GM23338 (cell line): ENCODE data around the gene KAT2B. TPM values are rescaled to one million over a fixed set of nuclear protein-coding genes. Genes with fewer than 3 reads are reported as not detected.

ENCODE experiments used
- ATAC-seq: fragments of 200-7000 bp; cut with Tn5 transposase; 3 replicates; pipeline ENCODE4 v1.9.1; 2020
- DNase-seq: peaks from one replicate; pipeline ENCODE4 v3.0.0-alpha.2; 2015; ENCODE audit warnings: low spot score
- H2AFZ ChIP-seq: fragments of 200-600 bp; sonication (generic); 2 replicates; pipeline ENCODE4 v1.8.0; 2016; ENCODE audit warnings: antibody characterized with exemption, mild to moderate bottlenecking, moderate library complexity
- H3F3A ChIP-seq: fragments of 200-600 bp; sonication (generic); replicated peaks from 2 replicates; pipeline ENCODE4 v1.8.0; 2017; ENCODE audit warnings: antibody characterized with exemption, mixed run types, low read depth
- H3K27ac ChIP-seq: fragments of 200-600 bp; sonication (generic); 2 replicates; pipeline ENCODE4 v1.6.1; 2016; ENCODE audit warnings: low read depth
- H3K27me3 ChIP-seq: fragments of 200-600 bp; sonication (generic); 2 replicates; pipeline ENCODE4 v1.8.0; 2016; ENCODE audit warnings: mild to moderate bottlenecking, mixed run types, moderate library complexity; ENCODE audit not compliant: insufficient read depth
- H3K36me3 ChIP-seq: fragments of 200-600 bp; sonication (generic); 2 replicates; pipeline ENCODE4 v1.8.0; 2016; ENCODE audit warnings: mild to moderate bottlenecking; ENCODE audit not compliant: insufficient read depth
- H3K4me1 ChIP-seq: fragments of 200-600 bp; sonication (generic); 2 replicates; pipeline ENCODE4 v1.8.0; 2016; ENCODE audit warnings: mild to moderate bottlenecking, moderate library complexity; ENCODE audit not compliant: insufficient read depth
- H3K4me2 ChIP-seq: fragments of 200-600 bp; sonication (generic); 2 replicates; pipeline ENCODE4 v1.7.1; 2017; ENCODE audit warnings: mixed run types
- H3K4me3 ChIP-seq: fragments of 200-600 bp; sonication (generic); 2 replicates; pipeline ENCODE4 v1.6.1; 2016; ENCODE audit warnings: mixed run types
- H3K79me2 ChIP-seq: fragments of 200-600 bp; sonication (generic); replicated peaks from 2 replicates; pipeline ENCODE4 v1.8.0; 2017; ENCODE audit warnings: mild to moderate bottlenecking; ENCODE audit not compliant: insufficient read depth
- H3K9me2 ChIP-seq: fragments of 200-600 bp; sonication (generic); 2 replicates; pipeline ENCODE4 v1.8.0; 2017; ENCODE audit not compliant: insufficient read depth
- H4K20me1 ChIP-seq: fragments of 200-600 bp; sonication (generic); replicated peaks from 2 replicates; pipeline ENCODE4 v1.8.0; 2017; ENCODE audit warnings: mild to moderate bottlenecking; ENCODE audit not compliant: insufficient read depth
- H3K27ac Mint-ChIP-seq: 2 replicates; pipeline ENCODE4 v1.8.0; 2020; ENCODE audit warnings: inconsistent platforms, mild to moderate bottlenecking, moderate library complexity, mixed read lengths
- H3K27me3 Mint-ChIP-seq: 3 replicates; pipeline ENCODE4 v1.8.0; 2022; ENCODE audit warnings: low read depth, mild to moderate bottlenecking, moderate library complexity, mixed read lengths, inconsistent platforms; ENCODE audit not compliant: insufficient read depth, poor library complexity
- H3K36me3 Mint-ChIP-seq: 3 replicates; pipeline ENCODE4 v1.8.0; 2021; ENCODE audit warnings: low read depth, mild to moderate bottlenecking, inconsistent platforms, moderate library complexity, mixed read lengths
- H3K4me1 Mint-ChIP-seq: 3 replicates; pipeline ENCODE4 v1.8.0; 2020; ENCODE audit warnings: mild to moderate bottlenecking, inconsistent platforms, mixed read lengths
- H3K4me3 Mint-ChIP-seq: 3 replicates; pipeline ENCODE4 v1.8.0; 2021; ENCODE audit warnings: moderate library complexity, mild to moderate bottlenecking, inconsistent platforms, mixed read lengths
- H3K9me3 Mint-ChIP-seq: 3 replicates; pipeline ENCODE4 v1.8.0; 2020; ENCODE audit warnings: moderate library complexity, mild to moderate bottlenecking, inconsistent platforms, mixed read lengths
- CTCF ChIP-seq, 2 experiments: fragments of 200-600 bp in 1 of 2; sonication (generic) in 1 of 2; conservative IDR thresholded peaks; 2 replicates each; pipeline versions ENCODE4 v1.5.1 to v1.6.1; 2016 to 2017; ENCODE audit warnings: antibody characterized with exemption in 2 of 2, low read depth in 2 of 2, mild to moderate bottlenecking in 2 of 2, moderate library complexity in 1 of 2
- STAT1 ChIP-seq: IDR thresholded peaks from one replicate; pipeline ENCODE4 v1.6.1; 2016; ENCODE audit warnings: antibody characterized with exemption; ENCODE audit not compliant: unreplicated experiment
- ZNF462 ChIP-seq: fragments of 250-450 bp; sonication (Bioruptor Pico); IDR thresholded peaks from 2 replicates; pipeline ENCODE4 v1.5.0; 2020; ENCODE audit warnings: mild to moderate bottlenecking, moderate library complexity
- polyA plus RNA-seq: library from polyadenylated mRNA; unstranded; fragments of >200 nt; fragmentation: Nextera tagmentation; extraction: Ambion mirVana; gene quantifications from 2 replicates; pipeline ENCODE4 v1.2.1, GENCODE V29; 2016
- total RNA-seq: library from RNA; depleted of rRNA; stranded (reverse); fragments of >200 nt; shearing (Covaris generic); gene quantifications from 2 replicates; pipeline ENCODE4 v1.2.3, GENCODE V29; 2014

KAT2B gene
- total and polyA plus RNA-seq, 2 experiments from 2014 or later: 1.3 to 4.4 TPM

GRCh38 chr3:20182206-20182605 lies 142.0 kb downstream of the KAT2B start:
- H3K4me1 Mint-ChIP-seq: peaks cover 3% of the 10 kb centered on the region; the same call in 1 of the 3 replicates
- no peak overlapping the region for H3K4me3 ChIP-seq
- no peak for TF ChIP-seq STAT1
- H3K79me2 ChIP-seq: peaks cover 28% of the 10 kb centered on the region
- no peak overlapping the region for H3K4me2 ChIP-seq
- H3F3A ChIP-seq: no peaks in the 10 kb centered on the region
- no peak overlapping the region for H2AFZ ChIP-seq
- H3K36me3 ChIP-seq: peaks cover 39% of the 10 kb centered on the region
- peaks cover 10% of the 10 kb centered on the region; the same call in 1 of the 2 replicates for H3K4me1 ChIP-seq
- no peak for DNase-seq
- no peaks in the 10 kb centered on the region for H3K27me3 ChIP-seq
- H3K9me2 ChIP-seq: no peaks in the 10 kb centered on the region
- H3K36me3 Mint-ChIP-seq: peaks cover 52% of the 10 kb centered on the region
- H4K20me1 ChIP-seq: 0 out of 2 replicates have a peak, but pooled peaks cover 3% of the 10 kb centered on the region
- no peaks in the 10 kb centered on the region for H3K27me3 Mint-ChIP-seq
- no peak for ATAC-seq
- no peak overlapping the region for H3K27ac ChIP-seq
- H3K27ac Mint-ChIP-seq: no peak overlapping the region
- no peaks in the 10 kb centered on the region for H3K9me3 Mint-ChIP-seq
- no peak overlapping the region for H3K4me3 Mint-ChIP-seq

GRCh38 chr3:20185331-20185678 lies 145.1 kb downstream of the KAT2B start:
- peak; percentile 29 for ATAC-seq

More at GRCh38 chr3:20185331-20185678, 145.1 kb downstream of the KAT2B start:
- Histone ChIP-seq H3K27ac (peak overlapping the region; percentile 89; the same call in 1 of the 2 replicates), H3K4me1 (peaks cover 10% of the 10 kb centered on the region; the same call in 1 of the 2 replicates), H2AFZ (peak overlapping the region; percentile 96), H3K4me2 (peak overlapping the region; percentile 97), H4K20me1 (no peaks in the 10 kb centered on the region), H3K9me2 (no peaks in the 10 kb centered on the region), H3K4me3 (peak overlapping the region; percentile 99), H3K36me3 (peaks cover 29% of the 10 kb centered on the region), H3F3A (no peaks in the 10 kb centered on the region), H3K27me3 (no peaks in the 10 kb centered on the region), H3K79me2 (peaks cover 28% of the 10 kb centered on the region)
- H3K27ac Mint-ChIP-seq: no peak overlapping the region
- H3K36me3 Mint-ChIP-seq: peaks cover 28% of the 10 kb centered on the region
- TF ChIP-seq ZNF462 (CRISPR knock-in tag): no peak
- no peak for TF ChIP-seq CTCF (conservative IDR thresholded peaks at IDR 0.05; ENCODE audit: low read depth in 2 of 2)
- DNase-seq: peak; percentile 27
- no peaks in the 10 kb centered on the region for H3K27me3 Mint-ChIP-seq
- H3K4me3 Mint-ChIP-seq: no peak overlapping the region
- H3K9me3 Mint-ChIP-seq: no peaks in the 10 kb centered on the region
- peaks cover 3% of the 10 kb centered on the region; the same call in 1 of the 3 replicates for H3K4me1 Mint-ChIP-seq
